CD14-positive monocyte (primary cell): ENCODE measurements around the gene NLRP3. TPM values are rescaled to one million over a fixed set of nuclear protein-coding genes. Genes with fewer than 3 reads are reported as not detected.

Source experiments
- DNase-seq, 3 donors: peaks; one replicate each; pipeline ENCODE4 v3.0.0-alpha.2; 2011 to 2022
- H2AFZ ChIP-seq: 2 replicates; pipeline ENCODE4 v1.6.0; 2012; ENCODE audit warnings: mild to moderate bottlenecking, low read depth, low read length, inconsistent platforms; ENCODE audit not compliant: insufficient read depth, poor library complexity, severe bottlenecking
- H3K27ac ChIP-seq, 2 donors: 1 replicate in 1 of 2; 2 replicates in 1 of 2; pipeline ENCODE4 v1.5.1; 2012 to 2013; ENCODE audit warnings: low read length in 2 of 2, control low read depth in 1 of 2, inconsistent platforms in 1 of 2, low read depth in 1 of 2, mild to moderate bottlenecking in 1 of 2
- H3K27me3 ChIP-seq, 2 donors: one replicate each; pipeline versions ENCODE4 v1.6.0 to v1.6.1; 2011 to 2013; ENCODE audit warnings: low read length in 2 of 2; ENCODE audit not compliant: control insufficient read depth in 2 of 2, insufficient read depth in 2 of 2
- H3K36me3 ChIP-seq, 2 donors: replicated peaks in 1 of 2; 1 replicate in 1 of 2; 2 replicates in 1 of 2; pipeline versions ENCODE4 v1.5.1 to v1.6.1; 2012 to 2013; ENCODE audit warnings: low read length in 2 of 2, control low read depth in 1 of 2, inconsistent platforms in 1 of 2, mild to moderate bottlenecking in 1 of 2; ENCODE audit not compliant: insufficient read depth in 2 of 2, control insufficient read depth in 1 of 2
- H3K4me1 ChIP-seq, 2 donors: 1 replicate in 1 of 2; 2 replicates in 1 of 2; pipeline versions ENCODE4 v1.5.1 to v1.6.1; 2012 to 2013; ENCODE audit warnings: low read length in 2 of 2, control low read depth in 1 of 2, inconsistent platforms in 1 of 2, mild to moderate bottlenecking in 1 of 2, moderate library complexity in 1 of 2; ENCODE audit not compliant: insufficient read depth in 2 of 2, control insufficient read depth in 1 of 2
- H3K4me2 ChIP-seq: replicated peaks from 2 replicates; pipeline ENCODE3; 2012; ENCODE audit warnings: low read length, moderate library complexity, mild to moderate bottlenecking; ENCODE audit not compliant: poor library complexity, severe bottlenecking; ENCODE audit errors: extremely low read depth
- H3K4me3 ChIP-seq, 3 experiments: fragments of 200-600 bp in 1 of 3; sonication (generic) in 1 of 3; replicated peaks in 1 of 3; 1 replicate in 2 of 3; 2 replicates in 1 of 3; pipeline ENCODE4 v1.5.1; 2011 to 2013; ENCODE audit warnings: low read length in 3 of 3, mild to moderate bottlenecking in 3 of 3, control low read depth in 2 of 3, low read depth in 2 of 3, inconsistent platforms in 1 of 3, moderate library complexity in 1 of 3
- H3K79me2 ChIP-seq: 2 replicates; pipeline ENCODE4 v1.6.0; 2012; ENCODE audit warnings: mild to moderate bottlenecking, control low read depth, inconsistent platforms, low read length, moderate library complexity; ENCODE audit not compliant: insufficient read depth
- H3K9ac ChIP-seq: 2 replicates; pipeline ENCODE4 v1.6.0; 2017; ENCODE audit warnings: low read length, mild to moderate bottlenecking; ENCODE audit not compliant: insufficient read depth, poor library complexity, severe bottlenecking
- H3K9me3 ChIP-seq, 2 donors: replicated peaks in 1 of 2; 1 replicate in 1 of 2; 2 replicates in 1 of 2; pipeline versions ENCODE4 v1.5.1 to v1.6.1; 2012 to 2013; ENCODE audit warnings: low read length in 2 of 2, control low read depth in 1 of 2; ENCODE audit not compliant: control insufficient read depth in 1 of 2, insufficient read depth in 1 of 2
- H4K20me1 ChIP-seq: 2 replicates; pipeline ENCODE4 v1.6.0; 2012; ENCODE audit warnings: mild to moderate bottlenecking, low read length, control low read depth, moderate library complexity; ENCODE audit not compliant: insufficient read depth
- H3K27ac Mint-ChIP-seq, 7 donors: one replicate each; pipeline ENCODE4 v1.8.0; 2020; ENCODE audit warnings: mild to moderate bottlenecking in 7 of 7, mixed read lengths in 7 of 7, moderate library complexity in 6 of 7, inconsistent platforms in 2 of 7
- H3K27me3 Mint-ChIP-seq, 3 donors: one replicate each; pipeline ENCODE4 v1.8.0; 2021 to 2022; ENCODE audit warnings: low read depth in 3 of 3, mild to moderate bottlenecking in 3 of 3, mixed read lengths in 3 of 3, moderate library complexity in 3 of 3, inconsistent platforms in 1 of 3
- H3K36me3 Mint-ChIP-seq, 2 donors: one replicate each; pipeline ENCODE4 v1.8.0; 2020; ENCODE audit warnings: mixed read lengths in 2 of 2, inconsistent platforms in 1 of 2, mild to moderate bottlenecking in 1 of 2
- H3K4me1 Mint-ChIP-seq: one replicate; pipeline ENCODE4 v1.8.0; 2020; ENCODE audit warnings: mild to moderate bottlenecking, mixed read lengths
- H3K4me3 Mint-ChIP-seq, 2 donors: one replicate each; pipeline ENCODE4 v1.8.0; 2020; ENCODE audit warnings: mild to moderate bottlenecking in 2 of 2, mixed read lengths in 2 of 2, moderate library complexity in 1 of 2
- H3K9me3 Mint-ChIP-seq, 7 donors: one replicate each; pipeline ENCODE4 v1.8.0; 2020 to 2022; ENCODE audit warnings: mixed read lengths in 7 of 7, mild to moderate bottlenecking in 6 of 7, moderate library complexity in 6 of 7, inconsistent platforms in 2 of 7
- WGBS: methylation state at CpG from one replicate; pipeline ENCODE4 v1.1.5; 2013; ENCODE audit warnings: missing lambda C conversion rate; ENCODE audit not compliant: insufficient coverage; 5-methylcytosine and 5-hydroxymethylcytosine counted together
- intact Hi-C, 2 donors: fragments of 100-400 bp; cut with micrococcal nuclease; formaldehyde crosslinking; loops; one replicate each; pipeline versions ENCODE4 v1.15.0 to v1.15.1; 2023
- polyA plus RNA-seq, 3 donors: library from polyadenylated mRNA; depleted of rRNA in 1 of 3; unstranded in 2 of 3; stranded (reverse) in 1 of 3; fragments of 300-500 nt in 2 of 3; fragments of >200 nt in 1 of 3; fragmentation: Illumina TruSeq in 2 of 3; gene quantifications; 1 replicate in 2 of 3; 2 replicates in 1 of 3; pipeline ENCODE4 v1.2.3, GENCODE V29; 2012 to 2021
- TF ChIP-seq, protein P1 (sequence below): fragments of 200-600 bp; IDR thresholded peaks from one replicate; pipeline ENCODE4 v1.8.0; 2022; ENCODE audit warnings: antibody characterized with exemption, mild to moderate bottlenecking

NLRP3 gene
- polyA plus RNA-seq, 3 donors, result 56.2 to 400 (median 61.9) TPM

DNA sequence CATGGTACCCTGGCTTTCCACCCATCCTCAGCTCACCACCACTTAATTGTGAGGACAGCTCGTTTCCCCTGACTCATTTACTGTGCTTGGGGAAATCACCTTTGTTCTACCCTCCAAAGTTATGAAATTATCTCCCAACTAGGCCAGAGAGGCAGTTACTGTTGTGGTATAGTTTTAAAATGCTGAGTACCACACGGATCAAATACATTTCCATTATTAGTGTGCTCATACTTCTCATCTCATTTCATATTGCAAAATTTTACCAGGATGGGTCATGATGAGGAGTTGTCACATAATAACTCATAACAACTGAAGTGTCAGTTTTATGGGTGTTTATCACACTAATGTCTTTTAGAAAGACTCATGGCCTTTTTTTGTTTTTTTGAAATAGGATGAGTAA, 51.2 kb downstream of the NLRP3 start:
- peaks cover 0 to 5% of the 10 kb centered on the region in 2 donors for H3K9me3 ChIP-seq
- no peaks in the 10 kb centered on the region for H4K20me1 ChIP-seq
- H3K4me2 ChIP-seq, result no peak overlapping the region
- no peaks in the 10 kb centered on the region for H3K27me3 ChIP-seq
- Mint-ChIP-seq H3K9me3 (peaks cover 0 to 12% (median 4%) of the 10 kb centered on the region in 7 donors), H3K36me3 (no peaks in the 10 kb centered on the region), H3K27me3 (peaks cover 0 to 3% (median 0%) of the 10 kb centered on the region in 3 donors), H3K27ac (no peak overlapping the region), H3K4me1 (peaks cover 9% of the 10 kb centered on the region), H3K4me3 (no peak overlapping the region)
- no peak overlapping the region for H3K9ac ChIP-seq
- H3K4me3 ChIP-seq, result no peak overlapping the region
- H3K36me3 ChIP-seq, result no peaks in the 10 kb centered on the region
- TF ChIP-seq, protein P1, sequence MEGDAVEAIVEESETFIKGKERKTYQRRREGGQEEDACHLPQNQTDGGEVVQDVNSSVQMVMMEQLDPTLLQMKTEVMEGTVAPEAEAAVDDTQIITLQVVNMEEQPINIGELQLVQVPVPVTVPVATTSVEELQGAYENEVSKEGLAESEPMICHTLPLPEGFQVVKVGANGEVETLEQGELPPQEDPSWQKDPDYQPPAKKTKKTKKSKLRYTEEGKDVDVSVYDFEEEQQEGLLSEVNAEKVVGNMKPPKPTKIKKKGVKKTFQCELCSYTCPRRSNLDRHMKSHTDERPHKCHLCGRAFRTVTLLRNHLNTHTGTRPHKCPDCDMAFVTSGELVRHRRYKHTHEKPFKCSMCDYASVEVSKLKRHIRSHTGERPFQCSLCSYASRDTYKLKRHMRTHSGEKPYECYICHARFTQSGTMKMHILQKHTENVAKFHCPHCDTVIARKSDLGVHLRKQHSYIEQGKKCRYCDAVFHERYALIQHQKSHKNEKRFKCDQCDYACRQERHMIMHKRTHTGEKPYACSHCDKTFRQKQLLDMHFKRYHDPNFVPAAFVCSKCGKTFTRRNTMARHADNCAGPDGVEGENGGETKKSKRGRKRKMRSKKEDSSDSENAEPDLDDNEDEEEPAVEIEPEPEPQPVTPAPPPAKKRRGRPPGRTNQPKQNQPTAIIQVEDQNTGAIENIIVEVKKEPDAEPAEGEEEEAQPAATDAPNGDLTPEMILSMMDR, result no peak
- intact Hi-C loops, result no loop called here
- no CpG with 5 or more reads among the region's 2 CpGs for WGBS
- peaks cover 0 to 4% of the 10 kb centered on the region in 2 donors for H3K4me1 ChIP-seq
- no peak overlapping the region for H2AFZ ChIP-seq
- no peaks in the 10 kb centered on the region for H3K79me2 ChIP-seq
- DNase-seq, result peak in 1 of 3 donors; percentile 60
- no peak overlapping the region for H3K27ac ChIP-seq

DNA sequence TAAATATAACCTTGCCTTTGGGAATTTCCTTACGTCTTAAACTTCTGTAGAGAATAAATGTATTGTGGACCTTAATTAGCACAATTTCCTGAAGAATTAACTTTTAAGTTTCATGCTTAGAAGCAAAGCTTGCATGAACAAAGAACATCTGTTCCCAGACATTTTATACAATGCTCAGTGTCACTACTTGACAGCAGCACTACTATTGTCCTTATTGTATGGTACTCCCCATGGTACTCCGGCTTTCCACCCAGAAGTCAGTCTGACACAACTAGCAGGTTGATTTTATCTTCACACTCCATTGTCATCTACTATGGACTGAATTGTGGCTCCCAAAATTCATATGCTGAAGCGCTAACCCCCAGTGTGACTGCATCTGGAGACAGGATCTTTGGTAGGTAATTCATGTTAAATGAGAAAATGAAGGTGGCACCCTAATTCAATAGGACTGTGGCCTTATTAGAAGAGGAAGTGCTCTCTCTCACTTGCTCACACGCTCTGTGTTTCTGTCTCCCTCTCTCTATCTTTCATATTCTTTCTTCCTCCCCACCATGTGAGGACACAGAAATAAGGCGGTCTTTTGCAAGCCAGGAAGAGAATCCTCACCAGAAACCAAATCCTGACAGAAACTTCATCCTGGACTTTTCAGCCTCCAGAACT, 52.6 kb downstream of the NLRP3 start:
- Mint-ChIP-seq H3K27me3 (peaks cover 0 to 3% (median 0%) of the 10 kb centered on the region in 3 donors), H3K4me3 (no peak overlapping the region), H3K36me3 (no peaks in the 10 kb centered on the region), H3K4me1 (peaks cover 9% of the 10 kb centered on the region), H3K9me3 (peaks cover 0 to 5% (median 0%) of the 10 kb centered on the region in 7 donors), H3K27ac (peak overlapping the region in 1 of 7 donors; percentile 48)
- no peak overlapping the region for H2AFZ ChIP-seq
- H3K36me3 ChIP-seq, result no peaks in the 10 kb centered on the region
- H3K79me2 ChIP-seq, result no peaks in the 10 kb centered on the region
- WGBS, result 92% methylated on average over 2 of the region's 5 CpGs
- H3K27ac ChIP-seq, result no peak overlapping the region
- no peak overlapping the region for H3K4me2 ChIP-seq
- intact Hi-C loops, result no loop called here
- no peaks in the 10 kb centered on the region for H3K27me3 ChIP-seq
- no peaks in the 10 kb centered on the region for H4K20me1 ChIP-seq
- H3K9me3 ChIP-seq, result no peaks in the 10 kb centered on the region
- no peak for DNase-seq
- no peak overlapping the region for H3K9ac ChIP-seq
- peaks cover 0 to 4% of the 10 kb centered on the region in 2 donors for H3K4me1 ChIP-seq
- TF ChIP-seq, protein P1, result no peak
- H3K4me3 ChIP-seq, result no peak overlapping the region
